Stomach (tissue), 4 donors: Measurements from ENCODE around the gene MYH16.

Experiments
- EP300 ChIP-seq: sonication (generic); formaldehyde crosslinking; IDR thresholded peaks from one replicate; pipeline ENCODE4 v1.6.1; 2017; ENCODE audit warnings: antibody characterized with exemption
- POLR2A ChIP-seq, 4 donors: fragments of 450-650 bp; IDR thresholded peaks; one replicate each; pipeline ENCODE4 v1.6.1; 2016; ENCODE audit warnings: antibody characterized with exemption in 4 of 4, control low read depth in 2 of 4, mild to moderate bottlenecking in 1 of 4, moderate library complexity in 1 of 4
- POLR2AphosphoS5 ChIP-seq, 3 donors: sonication (generic); formaldehyde crosslinking; IDR thresholded peaks; one replicate each; pipeline ENCODE4 v1.6.1; 2016; ENCODE audit warnings: antibody characterized with exemption in 3 of 3
- TF ChIP-seq, protein P1 (sequence below), 7 experiments: fragments of 450-650 bp in 4 of 7; fragments of 200-600 bp in 3 of 7; sonication (generic) in 3 of 7; IDR thresholded peaks; one replicate each; pipeline ENCODE4 v1.5.1; 2016 to 2019; ENCODE audit warnings: antibody characterized with exemption in 7 of 7, control low read depth in 2 of 7, mild to moderate bottlenecking in 1 of 7

DNA sequence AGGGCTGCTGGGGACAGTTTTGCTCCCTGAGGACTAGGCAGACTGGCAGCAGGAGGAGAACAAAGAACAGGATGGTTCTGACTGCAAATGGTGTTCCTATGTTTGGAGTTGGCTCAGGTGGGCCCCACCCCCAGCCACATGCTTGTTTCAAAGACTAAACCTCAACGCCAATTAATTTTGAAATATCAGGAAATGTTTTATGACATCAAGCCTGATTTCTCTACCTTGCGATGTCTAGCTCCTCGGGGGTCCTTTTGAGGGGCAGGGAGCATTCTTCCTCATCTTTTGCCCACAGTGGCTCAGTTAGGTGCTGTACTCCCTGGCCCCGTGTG, 4.1 kb upstream of the MYH16 start:
- TF ChIP-seq, protein P1, sequence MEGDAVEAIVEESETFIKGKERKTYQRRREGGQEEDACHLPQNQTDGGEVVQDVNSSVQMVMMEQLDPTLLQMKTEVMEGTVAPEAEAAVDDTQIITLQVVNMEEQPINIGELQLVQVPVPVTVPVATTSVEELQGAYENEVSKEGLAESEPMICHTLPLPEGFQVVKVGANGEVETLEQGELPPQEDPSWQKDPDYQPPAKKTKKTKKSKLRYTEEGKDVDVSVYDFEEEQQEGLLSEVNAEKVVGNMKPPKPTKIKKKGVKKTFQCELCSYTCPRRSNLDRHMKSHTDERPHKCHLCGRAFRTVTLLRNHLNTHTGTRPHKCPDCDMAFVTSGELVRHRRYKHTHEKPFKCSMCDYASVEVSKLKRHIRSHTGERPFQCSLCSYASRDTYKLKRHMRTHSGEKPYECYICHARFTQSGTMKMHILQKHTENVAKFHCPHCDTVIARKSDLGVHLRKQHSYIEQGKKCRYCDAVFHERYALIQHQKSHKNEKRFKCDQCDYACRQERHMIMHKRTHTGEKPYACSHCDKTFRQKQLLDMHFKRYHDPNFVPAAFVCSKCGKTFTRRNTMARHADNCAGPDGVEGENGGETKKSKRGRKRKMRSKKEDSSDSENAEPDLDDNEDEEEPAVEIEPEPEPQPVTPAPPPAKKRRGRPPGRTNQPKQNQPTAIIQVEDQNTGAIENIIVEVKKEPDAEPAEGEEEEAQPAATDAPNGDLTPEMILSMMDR (IDR thresholded peaks at IDR 0.05): no peak
- TF ChIP-seq POLR2AphosphoS5 (IDR thresholded peaks at IDR 0.05) (no peak), POLR2A (IDR thresholded peaks at IDR 0.05) (no peak), EP300 (no peak)
